CD4-positive, alpha-beta memory T cell (primary cell): ENCODE results near the gene XCR1. TPM values are rescaled to one million over a fixed set of nuclear protein-coding genes. Genes with fewer than 3 reads are reported as not detected.
A peak's percentile ranks its signal among the peaks of the same experiment; 100 is the strongest.

Source experiments
- CTCF ChIA-PET: fragments of 350-600 bp; sonication (Branson Sonifier 250); formaldehyde crosslinking; loops from one replicate; lab custom pipeline; 2021; ENCODE audit warnings: inconsistent platforms; ENCODE audit not compliant: partially characterized antibody; lab: Charles Lee
- POLR2A ChIA-PET: fragments of 350-600 bp; sonication (Branson Sonifier 250); formaldehyde crosslinking; loops from one replicate; lab custom pipeline; 2021; ENCODE audit not compliant: partially characterized antibody; lab: Charles Lee
- DNase-seq, 5 donors: peaks; one replicate each; pipeline versions ENCODE4 v3.0.0 to v3.0.0-alpha.2; 2020 to 2022; ENCODE audit warnings: mixed read lengths in 1 of 5
- H3K27ac ChIP-seq: one replicate; pipeline ENCODE4 v1.7.0; 2013; ENCODE audit warnings: low read depth, low read length
- H3K27me3 ChIP-seq: 2 replicates; pipeline ENCODE4 v1.7.0; 2013; ENCODE audit warnings: mild to moderate bottlenecking, low read length, moderate library complexity; ENCODE audit not compliant: insufficient read depth
- H3K36me3 ChIP-seq: 2 replicates; pipeline ENCODE4 v1.7.0; 2013; ENCODE audit warnings: mild to moderate bottlenecking, low read length, moderate library complexity; ENCODE audit not compliant: insufficient read depth
- H3K4me1 ChIP-seq: 2 replicates; pipeline ENCODE4 v1.7.0; 2013; ENCODE audit warnings: mild to moderate bottlenecking, low read length, moderate library complexity; ENCODE audit not compliant: insufficient read depth
- H3K4me3 ChIP-seq, 2 donors: one replicate each; pipeline ENCODE4 v1.7.0; 2013; ENCODE audit warnings: low read length in 2 of 2, mild to moderate bottlenecking in 1 of 2
- H3K9me3 ChIP-seq, 2 donors: one replicate each; pipeline ENCODE4 v1.7.0; 2013; ENCODE audit warnings: low read length in 2 of 2, control low read depth in 1 of 2; ENCODE audit not compliant: control insufficient read depth in 1 of 2
- H3K27ac Mint-ChIP-seq, 7 donors: one replicate each; pipeline ENCODE4 v1.8.0; 2020 to 2021; ENCODE audit warnings: mixed read lengths in 7 of 7, mild to moderate bottlenecking in 6 of 7, inconsistent platforms in 3 of 7, moderate library complexity in 3 of 7
- H3K27me3 Mint-ChIP-seq, 2 donors: one replicate each; pipeline ENCODE4 v1.8.0; 2020 to 2021; ENCODE audit warnings: mixed read lengths in 2 of 2
- H3K36me3 Mint-ChIP-seq, 2 donors: one replicate each; pipeline ENCODE4 v1.8.0; 2020 to 2021; ENCODE audit warnings: mixed read lengths in 2 of 2, inconsistent platforms in 1 of 2, mild to moderate bottlenecking in 1 of 2
- H3K4me1 Mint-ChIP-seq, 4 donors: one replicate each; pipeline ENCODE4 v1.8.0; 2020 to 2021; ENCODE audit warnings: mixed read lengths in 4 of 4, mild to moderate bottlenecking in 1 of 4
- H3K4me3 Mint-ChIP-seq, 8 donors: one replicate each; pipeline ENCODE4 v1.8.0; 2020 to 2021; ENCODE audit warnings: mixed read lengths in 8 of 8, mild to moderate bottlenecking in 7 of 8, moderate library complexity in 6 of 8, inconsistent platforms in 3 of 8
- H3K9me3 Mint-ChIP-seq, 8 donors: one replicate each; pipeline ENCODE4 v1.8.0; 2020 to 2021; ENCODE audit warnings: mixed read lengths in 8 of 8, mild to moderate bottlenecking in 5 of 8, inconsistent platforms in 3 of 8, moderate library complexity in 1 of 8
- intact Hi-C: fragments of 100-400 bp; cut with micrococcal nuclease; formaldehyde crosslinking; loops from one replicate; pipeline ENCODE4 v1.15.1; 2023
- polyA plus RNA-seq, 2 donors: library from polyadenylated mRNA; unstranded; fragments of 300-500 nt; fragmentation: Illumina TruSeq; gene quantifications; one replicate each; pipeline ENCODE4 v1.2.3, GENCODE V29; 2021
- total RNA-seq, 2 experiments: library from RNA; stranded (reverse); gene quantifications; one replicate each; pipeline ENCODE4 v1.2.3, GENCODE V29; 2021

XCR1 gene
- total RNA-seq (not detected), polyA plus RNA-seq (not detected)

- no peaks in the 10 kb centered on the region for H3K27me3 ChIP-seq
- no peak within 1 kb of the TSS for H3K4me3 ChIP-seq
- Mint-ChIP-seq H3K27me3 (no peaks in the 10 kb centered on the region), H3K27ac (peak within 1 kb of the TSS in 1 of 7 donors; percentile 86), H3K36me3 (peaks cover 2 to 3% of the 10 kb centered on the region in 2 donors), H3K4me1 (peaks cover 0 to 4% (median 0%) of the 10 kb centered on the region in 4 donors), H3K9me3 (peaks cover 0 to 20% (median 10%) of the 10 kb centered on the region in 8 donors), H3K4me3 (no peak within 1 kb of the TSS)
- CTCF ChIA-PET, result interaction anchor here (0.7 to 1.5 kb wide), 4 partner anchors 12 to 53 kb away, joined by 3 to 5 read pairs (median 4); no protein-coding TSS in a partner anchor
- POLR2A ChIA-PET, result interaction anchor here (1.0 to 1.5 kb wide), 2 partner anchors 38 to 50 kb away, joined by 3 to 6 read pairs; no protein-coding TSS in a partner anchor
- intact Hi-C loops, result no loop called here
- no peaks in the 10 kb centered on the region for H3K9me3 ChIP-seq
- H3K27ac ChIP-seq, result no peak within 1 kb of the TSS
- DNase-seq, result no peak
- no peaks in the 10 kb centered on the region for H3K36me3 ChIP-seq
- no peaks in the 10 kb centered on the region for H3K4me1 ChIP-seq
Observed at GRCh38 chr3:46027021-46027705, at the start of gene XCR1. Gene XCR1 (minus strand): TSS chr3:46027483. CDS start chr3:46021947, 5,536 bp downstream.

GRCh38 chr3:46076606-46077005, 49.3 kb upstream of the XCR1 start:
- Mint-ChIP-seq H3K36me3 (peaks cover 0 to 1% of the 10 kb centered on the region in 2 donors), H3K27ac (no peak overlapping the region), H3K4me3 (no peak overlapping the region), H3K9me3 (peaks cover 0 to 18% (median 10%) of the 10 kb centered on the region in 8 donors), H3K27me3 (no peaks in the 10 kb centered on the region), H3K4me1 (peaks cover 8 to 17% (median 10%) of the 10 kb centered on the region in 4 donors)
- no peaks in the 10 kb centered on the region for H3K9me3 ChIP-seq
- intact Hi-C loops, result loop anchor here (1.0 to 5.0 kb wide), 2 partner anchors 8 to 234 kb away; partner anchors contain the start of gene LZTFL1
- ChIA-PET POLR2A (interaction anchor here (0.7 to 5.4 kb wide), 14 partner anchors 8 to 299 kb away, joined by 3 to 57 read pairs (median 4); partner anchors contain the start of genes CXCR6 and FYCO1), CTCF (interaction anchor here (0.7 to 14.8 kb wide), 34 partner anchors 9 to 566 kb away, joined by 3 to 677 read pairs (median 5); partner anchors contain the start of genes CCR5, CXCR6, FYCO1 and SACM1L)
- DNase-seq, result no peak
- no peaks in the 10 kb centered on the region for H3K27me3 ChIP-seq
- H3K4me3 ChIP-seq, result no peak overlapping the region
- H3K27ac ChIP-seq, result no peak overlapping the region
- no peaks in the 10 kb centered on the region for H3K36me3 ChIP-seq
- peaks cover 6% of the 10 kb centered on the region for H3K4me1 ChIP-seq

GRCh38 chr3:46075816-46076215, 48.5 kb upstream of the XCR1 start:
- H3K27ac ChIP-seq, result no peak overlapping the region
- H3K36me3 Mint-ChIP-seq, result peaks cover 0 to 7% of the 10 kb centered on the region in 2 donors
- peaks cover 14% of the 10 kb centered on the region for H3K4me1 ChIP-seq
- POLR2A ChIA-PET, result interaction anchor here (1.0 to 5.4 kb wide), 8 partner anchors 7 to 242 kb away, joined by 3 to 57 read pairs (median 8); partner anchors contain the start of genes CXCR6 and FYCO1
- H3K4me3 Mint-ChIP-seq, result no peak overlapping the region
- CTCF ChIA-PET, result interaction anchor here (0.7 to 14.8 kb wide), 25 partner anchors 11 to 565 kb away, joined by 3 to 677 read pairs (median 5); partner anchors contain the start of genes CCR5, CXCR6 and FYCO1
- peaks cover 14 to 25% (median 18%) of the 10 kb centered on the region in 4 donors for H3K4me1 Mint-ChIP-seq
- no peak for DNase-seq
- H3K27me3 Mint-ChIP-seq, result no peaks in the 10 kb centered on the region
- intact Hi-C loops, result loop anchor here (1.0 to 5.0 kb wide), 2 partner anchors 8 to 234 kb away; partner anchors contain the start of gene LZTFL1
- no peaks in the 10 kb centered on the region for H3K27me3 ChIP-seq
- no peak overlapping the region for H3K27ac Mint-ChIP-seq
- H3K4me3 ChIP-seq, result no peak overlapping the region
- H3K9me3 ChIP-seq, result no peaks in the 10 kb centered on the region
- H3K9me3 Mint-ChIP-seq, result peaks cover 2 to 26% (median 18%) of the 10 kb centered on the region in 8 donors
- H3K36me3 ChIP-seq, result no peaks in the 10 kb centered on the region

- no peak for DNase-seq
- H3K4me1 ChIP-seq, result peaks cover 55% of the 10 kb centered on the region
- peaks cover 3 to 41% (median 20%) of the 10 kb centered on the region in 8 donors for H3K9me3 Mint-ChIP-seq
- no peaks in the 10 kb centered on the region for H3K27me3 ChIP-seq
- CTCF ChIA-PET, result no interaction called here
- H3K36me3 ChIP-seq, result no peaks in the 10 kb centered on the region
- peaks cover 0 to 8% of the 10 kb centered on the region in 2 donors for H3K36me3 Mint-ChIP-seq
- peaks cover 49 to 61% (median 52%) of the 10 kb centered on the region in 4 donors for H3K4me1 Mint-ChIP-seq
- H3K9me3 ChIP-seq, result no peaks in the 10 kb centered on the region
- peak overlapping the region in 6 of 7 donors; percentile 17 to 91 (median 65) for H3K27ac Mint-ChIP-seq
- no peak overlapping the region for H3K27ac ChIP-seq
- H3K4me3 ChIP-seq, result no peak overlapping the region
- H3K27me3 Mint-ChIP-seq, result no peaks in the 10 kb centered on the region
- POLR2A ChIA-PET, result no interaction called here
- peak overlapping the region in 6 of 8 donors; percentile 20 to 67 (median 58) for H3K4me3 Mint-ChIP-seq
- intact Hi-C loops, result no loop called here
Observed at GRCh38 chr3:46071222-46071858, 44.1 kb upstream of the XCR1 start.

GRCh38 chr3:46070595-46071093, 43.4 kb upstream of the XCR1 start:
- H3K27ac ChIP-seq, result peak overlapping the region; percentile 13
- peak in 4 of 5 donors; percentile 47 to 56 (median 49) for DNase-seq
- H3K27me3 Mint-ChIP-seq, result no peaks in the 10 kb centered on the region

GRCh38 chr3:46068501-46068900, 41.2 kb upstream of the XCR1 start:
- ChIA-PET POLR2A (interaction anchor here (0.6 to 7.0 kb wide), 27 partner anchors 8 to 380 kb away, joined by 3 to 80 read pairs (median 4); partner anchors contain the start of genes CCR2, CCR5, CXCR6 and FYCO1), CTCF (interaction anchor here (0.7 to 12.3 kb wide), 9 partner anchors 9 to 301 kb away, joined by 3 to 116 read pairs (median 5); partner anchors contain the start of gene CXCR6)
- Mint-ChIP-seq H3K9me3 (peaks cover 3 to 40% (median 20%) of the 10 kb centered on the region in 8 donors), H3K4me1 (peaks cover 63 to 90% (median 74%) of the 10 kb centered on the region in 4 donors), H3K27me3 (no peaks in the 10 kb centered on the region), H3K36me3 (peaks cover 0 to 10% of the 10 kb centered on the region in 2 donors), H3K4me3 (peak overlapping the region; percentile 10 to 75 (median 62)), H3K27ac (peak overlapping the region; percentile 84 to 94 (median 91))
- Histone ChIP-seq H3K36me3 (no peaks in the 10 kb centered on the region), H3K4me3 (no peak overlapping the region), H3K9me3 (no peaks in the 10 kb centered on the region), H3K27ac (peak overlapping the region; percentile 13), H3K27me3 (no peaks in the 10 kb centered on the region), H3K4me1 (peaks cover 83% of the 10 kb centered on the region)
- intact Hi-C loops, result loop anchor here (1.0 to 5.0 kb wide), 5 partner anchors 8 to 381 kb away; partner anchors contain the start of gene SACM1L
- peak; percentile 47 to 64 (median 62) for DNase-seq

More at GRCh38 chr3:46070595-46071093, 43.4 kb upstream of the XCR1 start:
- no peak overlapping the region for H3K4me3 ChIP-seq
- no peaks in the 10 kb centered on the region for H3K9me3 ChIP-seq
- peaks cover 0 to 8% of the 10 kb centered on the region in 2 donors for H3K36me3 Mint-ChIP-seq
- ChIA-PET POLR2A (interaction anchor here (1.1 to 7.0 kb wide), 3 partner anchors 76 to 127 kb away, joined by 3 to 80 read pairs (median 66); partner anchors contain the start of genes CXCR6 and FYCO1), CTCF (interaction anchor here (3.4 kb wide), 1 partner anchor 132 kb away, joined by 22 read pairs; no protein-coding TSS in a partner anchor)
- no peaks in the 10 kb centered on the region for H3K36me3 ChIP-seq
- H3K27ac Mint-ChIP-seq, result peak overlapping the region; percentile 15 to 91 (median 73)
- peaks cover 62% of the 10 kb centered on the region for H3K4me1 ChIP-seq
- peaks cover 52 to 68% (median 58%) of the 10 kb centered on the region in 4 donors for H3K4me1 Mint-ChIP-seq
- intact Hi-C loops, result no loop called here
- peak overlapping the region in 6 of 8 donors; percentile 19 to 65 (median 51) for H3K4me3 Mint-ChIP-seq
- no peaks in the 10 kb centered on the region for H3K27me3 ChIP-seq
- peaks cover 3 to 41% (median 20%) of the 10 kb centered on the region in 8 donors for H3K9me3 Mint-ChIP-seq
